ENCODE measurements around the gene LETM1.

DNA sequence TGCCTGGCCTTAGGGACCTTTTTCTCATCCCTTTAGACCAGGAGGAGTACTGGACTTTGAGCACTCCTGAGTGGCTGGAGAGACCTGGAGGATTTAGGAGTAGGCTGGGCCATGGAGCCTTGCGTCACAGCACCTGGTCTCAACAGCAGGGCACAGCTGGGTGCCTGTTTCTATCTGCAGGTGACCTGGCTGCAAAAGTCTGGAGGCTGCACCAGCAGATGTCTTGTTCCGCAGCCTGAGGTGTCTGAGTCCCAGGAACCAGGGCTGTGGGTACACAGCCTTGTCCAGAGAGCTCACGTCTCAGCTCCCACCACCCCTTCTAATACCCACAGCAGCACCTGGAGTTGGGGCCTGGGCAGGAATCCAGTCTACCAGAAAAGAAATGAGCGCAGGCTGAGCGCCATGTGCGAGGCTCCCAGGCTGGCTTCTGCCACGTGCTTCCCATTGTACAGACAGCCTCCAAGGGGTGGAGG, 10.3 kb upstream of the LETM1 start:
- no peak for TF ChIP-seq POLR2AphosphoS5 (IDR thresholded peaks at IDR 0.05; ENCODE audit: low read depth, low read length)
- no peak for TF ChIP-seq JUN (IDR thresholded peaks at IDR 0.05; ENCODE audit: low read depth, low read length)
- TF ChIP-seq HDAC2 (IDR thresholded peaks at IDR 0.05; ENCODE audit: borderline replicate concordance in 1 of 2, low read depth in 2 of 2, low read length in 2 of 2): no peak
- no peak for TF ChIP-seq EP300 (IDR thresholded peaks at IDR 0.05; ENCODE audit: borderline replicate concordance in 1 of 2, low read depth in 2 of 2, low read length in 2 of 2)
- no peak for TF ChIP-seq RFX5 (IDR thresholded peaks at IDR 0.05; ENCODE audit: borderline replicate concordance, low read depth, low read length)
- TF ChIP-seq, protein P1, sequence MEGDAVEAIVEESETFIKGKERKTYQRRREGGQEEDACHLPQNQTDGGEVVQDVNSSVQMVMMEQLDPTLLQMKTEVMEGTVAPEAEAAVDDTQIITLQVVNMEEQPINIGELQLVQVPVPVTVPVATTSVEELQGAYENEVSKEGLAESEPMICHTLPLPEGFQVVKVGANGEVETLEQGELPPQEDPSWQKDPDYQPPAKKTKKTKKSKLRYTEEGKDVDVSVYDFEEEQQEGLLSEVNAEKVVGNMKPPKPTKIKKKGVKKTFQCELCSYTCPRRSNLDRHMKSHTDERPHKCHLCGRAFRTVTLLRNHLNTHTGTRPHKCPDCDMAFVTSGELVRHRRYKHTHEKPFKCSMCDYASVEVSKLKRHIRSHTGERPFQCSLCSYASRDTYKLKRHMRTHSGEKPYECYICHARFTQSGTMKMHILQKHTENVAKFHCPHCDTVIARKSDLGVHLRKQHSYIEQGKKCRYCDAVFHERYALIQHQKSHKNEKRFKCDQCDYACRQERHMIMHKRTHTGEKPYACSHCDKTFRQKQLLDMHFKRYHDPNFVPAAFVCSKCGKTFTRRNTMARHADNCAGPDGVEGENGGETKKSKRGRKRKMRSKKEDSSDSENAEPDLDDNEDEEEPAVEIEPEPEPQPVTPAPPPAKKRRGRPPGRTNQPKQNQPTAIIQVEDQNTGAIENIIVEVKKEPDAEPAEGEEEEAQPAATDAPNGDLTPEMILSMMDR (IDR thresholded peaks at IDR 0.05; ENCODE audit: control extremely low read depth in 1 of 3, insufficient read depth in 1 of 3, low read depth in 1 of 3, low read length in 3 of 3): no peak
- no peak for TF ChIP-seq SIX5 (IDR thresholded peaks at IDR 0.05; ENCODE audit: low read depth, low read length)
- no peak for TF ChIP-seq SP1 (IDR thresholded peaks at IDR 0.05; ENCODE audit: low read depth, low read length)
- TF ChIP-seq POLR2A (IDR thresholded peaks at IDR 0.05; ENCODE audit: control extremely low read depth in 1 of 2, low read depth in 2 of 2, low read length in 2 of 2): no peak
